Stimulated activated CD4-positive, alpha-beta T cell treated with anti-CD3 and anti-CD28 coated beads, Interleukin-2, amount 100 ng/mL, for 24 hours (primary cell): ENCODE measurements around the gene ADAMTS17.

Experiments used
- DNase-seq, 2 donors: peaks; one replicate each; pipeline ENCODE4 v3.0.0-alpha.2; 2020

The ADAMTS17 gene

DNA sequence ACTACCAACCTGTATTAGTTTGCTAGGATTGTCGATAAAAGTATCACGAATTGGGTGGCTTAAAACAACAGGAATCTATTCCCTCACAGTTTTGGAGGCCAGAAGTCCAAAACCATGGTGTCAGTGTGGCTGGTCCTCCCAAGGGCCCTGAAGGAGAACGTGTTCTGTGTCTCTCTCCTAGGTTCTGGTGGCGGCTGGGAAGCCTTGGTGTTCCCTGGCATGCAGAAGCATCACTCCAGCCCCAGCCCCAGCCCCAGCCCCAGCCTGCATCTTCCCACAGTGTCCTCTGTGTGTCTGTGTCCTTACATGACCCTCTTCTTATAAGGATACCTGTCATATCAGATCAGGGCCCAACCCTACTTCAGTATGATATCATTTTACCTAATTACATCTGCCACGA is 336.1 kb downstream of the ADAMTS17 start:
- no peak for DNase-seq

DNA sequence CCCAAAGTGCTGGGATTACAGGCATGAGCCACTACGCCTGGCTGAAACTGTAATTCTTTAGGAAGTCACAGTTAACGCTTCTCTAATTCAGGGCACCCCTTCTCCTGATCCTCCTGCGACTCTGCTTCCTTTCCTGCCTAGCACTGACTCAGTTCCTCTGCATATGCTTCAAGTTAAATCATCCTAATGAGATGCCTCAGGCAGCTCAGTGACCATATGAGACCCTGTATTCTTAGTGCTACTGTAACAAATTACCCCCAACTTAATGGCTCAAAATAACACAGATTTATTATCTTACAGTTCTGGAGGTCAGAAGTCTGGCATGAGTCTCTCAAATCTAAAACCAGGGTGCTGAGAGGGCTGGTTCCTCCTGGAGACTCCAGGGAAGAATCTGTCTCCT is 336.8 kb downstream of the ADAMTS17 start:
- DNase-seq = no peak

DNA sequence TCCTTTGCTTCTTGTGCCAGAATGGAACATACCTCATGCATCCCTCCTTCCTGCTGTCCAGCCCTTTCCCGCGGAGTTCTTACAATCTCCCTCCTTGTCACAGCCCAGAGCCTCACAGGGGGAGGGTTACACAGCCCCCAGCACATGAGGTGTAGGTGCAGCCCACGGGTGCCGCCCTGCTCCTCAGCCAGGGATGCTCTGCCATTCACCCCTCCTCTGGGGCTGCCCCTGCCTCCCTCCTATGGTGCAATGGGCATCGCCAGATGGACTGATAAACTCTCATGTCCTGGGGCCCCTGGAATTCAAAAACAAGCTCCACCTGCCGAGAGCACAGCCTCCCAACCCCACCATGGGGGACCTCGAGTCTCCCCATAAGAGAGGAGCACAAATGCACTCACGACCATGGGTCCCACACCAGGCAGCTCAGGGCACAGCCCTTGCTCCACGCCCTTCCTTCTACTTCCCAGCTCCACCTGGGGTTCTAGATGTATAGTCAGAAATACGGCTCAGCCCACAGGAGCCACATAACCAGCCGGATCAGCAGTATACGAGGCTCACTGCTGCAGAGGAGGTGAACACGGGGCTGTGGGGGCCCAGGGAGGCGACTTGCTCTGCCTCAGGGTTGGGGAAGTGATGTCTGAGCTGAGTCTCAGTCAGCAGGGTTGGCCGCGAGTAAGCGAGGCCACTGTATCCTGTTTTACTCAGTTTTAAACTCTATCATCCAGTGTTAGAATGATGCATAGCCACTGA is 338.8 kb downstream of the ADAMTS17 start:
- DNase-seq = no peak

DNA sequence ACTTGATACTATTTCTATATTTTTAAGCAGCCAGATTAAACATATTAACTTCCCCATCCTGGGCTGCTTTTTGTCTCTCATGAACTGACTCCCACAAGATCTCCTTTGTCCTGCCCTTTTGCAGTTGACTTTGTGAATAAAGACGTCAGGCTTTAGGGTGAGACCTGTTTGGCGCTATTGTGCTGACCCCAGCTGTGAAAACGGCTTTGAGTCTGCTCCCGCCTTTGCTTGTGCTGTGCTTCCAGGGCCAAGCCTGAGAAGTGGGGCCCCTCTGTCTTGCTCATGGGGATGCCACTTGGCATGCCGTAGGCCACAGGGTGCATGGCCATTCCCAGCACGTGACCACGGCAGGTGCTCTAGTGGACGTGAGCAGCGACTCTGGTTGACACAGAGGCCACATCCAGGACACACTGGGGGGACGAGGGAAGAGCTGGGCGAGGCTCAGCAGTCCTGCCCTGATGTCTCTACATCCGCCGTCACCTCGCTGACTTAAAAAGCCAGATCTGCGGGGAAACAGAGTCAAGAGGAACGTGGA is 339.6 kb downstream of the ADAMTS17 start:
- no peak for DNase-seq

DNA sequence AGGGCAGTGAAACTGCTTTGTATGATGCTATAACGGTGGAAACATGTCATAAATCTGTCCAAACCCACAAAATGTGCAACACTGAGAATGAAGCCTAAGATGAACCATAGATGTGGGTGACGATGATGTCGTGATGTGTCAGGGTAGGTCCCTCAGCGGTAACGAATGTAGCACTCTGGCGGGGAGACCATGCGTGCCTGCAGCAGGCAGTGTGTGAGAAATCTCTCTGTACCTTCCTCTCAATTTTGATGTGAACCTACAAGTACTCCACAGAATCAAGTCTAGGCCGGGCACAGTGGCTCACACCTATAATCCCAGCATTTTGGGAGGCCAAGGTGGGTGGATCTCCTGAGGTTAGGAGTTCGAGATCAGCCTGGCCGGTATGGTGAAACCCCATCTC is 340.4 kb downstream of the ADAMTS17 start:
- DNase-seq = no peak

DNA sequence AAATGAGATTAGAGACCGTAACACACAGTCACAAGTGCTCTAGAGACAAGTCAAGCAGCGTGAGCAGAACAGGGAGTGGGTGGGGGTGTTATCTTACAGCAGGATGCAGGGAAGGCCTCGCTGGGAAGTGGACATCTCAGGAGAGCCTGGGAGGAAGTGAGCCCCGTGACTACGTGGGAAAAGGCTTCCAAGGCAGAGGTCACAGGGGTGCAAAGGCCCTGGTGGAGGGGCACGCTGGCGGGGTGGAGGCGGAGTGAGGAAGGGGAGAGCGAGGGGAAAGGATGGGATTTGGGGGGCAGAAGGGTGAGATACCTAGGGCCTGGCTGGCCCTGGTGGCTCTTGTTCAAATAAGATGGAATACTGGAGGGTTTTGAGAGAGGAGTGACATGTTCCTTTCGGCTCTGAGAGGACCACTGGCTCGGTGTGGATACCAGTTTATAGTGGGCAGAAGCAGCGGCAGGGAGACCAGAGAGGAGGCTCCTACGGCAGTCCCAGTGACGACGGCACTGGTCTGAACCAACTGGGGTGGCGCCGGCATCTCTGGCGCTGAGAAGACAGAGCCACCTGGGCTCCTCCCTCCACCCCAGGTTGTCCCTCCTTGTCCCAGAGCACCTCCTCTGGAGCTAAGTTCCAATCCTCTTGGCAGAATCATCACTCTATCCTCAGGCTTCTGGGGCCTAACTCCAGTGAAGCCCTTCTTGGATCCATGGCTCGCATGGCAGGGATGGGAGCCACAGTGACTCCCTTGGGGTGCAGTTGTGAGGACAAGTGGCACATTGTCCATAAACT is 342.3 kb downstream of the ADAMTS17 start:
- DNase-seq = no peak

DNA sequence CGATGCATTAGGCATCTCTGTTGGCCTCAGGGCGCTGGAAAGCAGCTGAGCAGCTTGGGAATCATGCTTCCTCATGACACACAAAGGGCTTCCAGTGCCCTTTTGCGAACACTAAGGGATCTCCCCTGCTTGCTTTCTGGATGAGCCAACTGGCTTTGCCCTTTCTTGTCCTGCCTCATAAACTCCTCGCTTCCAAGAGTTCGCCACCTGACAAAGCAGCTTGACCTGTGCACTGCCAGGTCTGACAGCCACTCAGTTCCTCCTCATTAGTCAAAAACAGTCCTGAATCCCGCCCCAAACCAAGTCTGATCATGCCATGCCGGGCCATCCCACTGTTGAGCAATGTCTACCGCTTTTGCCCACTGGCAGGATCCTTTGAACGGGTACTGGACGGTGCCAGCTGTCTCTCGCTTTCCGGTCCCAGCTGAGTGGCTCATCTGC is 343.1 kb downstream of the ADAMTS17 start:
- DNase-seq = no peak

DNA sequence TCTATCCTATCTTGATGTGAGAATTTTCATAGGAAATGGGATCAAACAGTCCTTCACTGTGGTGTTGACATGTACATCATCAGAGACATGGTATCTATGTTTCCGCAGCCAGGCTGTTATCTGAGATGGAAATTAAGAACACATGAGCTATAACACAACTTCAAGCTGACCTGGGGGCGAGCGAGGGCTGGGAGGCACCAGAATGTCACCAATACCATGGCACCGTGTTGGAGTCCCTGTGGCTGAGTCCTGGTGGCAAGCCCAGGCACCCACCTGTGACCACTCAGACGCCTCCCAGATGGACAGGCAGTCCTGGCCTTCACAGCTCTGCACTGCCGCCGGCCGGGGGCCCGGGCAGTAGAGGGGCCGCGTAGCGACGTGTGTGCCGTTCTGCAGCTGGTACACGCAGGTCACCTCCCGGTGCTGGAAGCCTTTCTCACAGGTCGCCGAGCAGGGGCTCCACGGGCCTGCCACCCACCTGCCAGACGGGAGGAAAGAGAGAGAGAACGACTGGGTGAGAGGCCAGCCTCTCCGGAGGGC is 344.6 kb downstream of the ADAMTS17 start:
- no peak for DNase-seq

DNA sequence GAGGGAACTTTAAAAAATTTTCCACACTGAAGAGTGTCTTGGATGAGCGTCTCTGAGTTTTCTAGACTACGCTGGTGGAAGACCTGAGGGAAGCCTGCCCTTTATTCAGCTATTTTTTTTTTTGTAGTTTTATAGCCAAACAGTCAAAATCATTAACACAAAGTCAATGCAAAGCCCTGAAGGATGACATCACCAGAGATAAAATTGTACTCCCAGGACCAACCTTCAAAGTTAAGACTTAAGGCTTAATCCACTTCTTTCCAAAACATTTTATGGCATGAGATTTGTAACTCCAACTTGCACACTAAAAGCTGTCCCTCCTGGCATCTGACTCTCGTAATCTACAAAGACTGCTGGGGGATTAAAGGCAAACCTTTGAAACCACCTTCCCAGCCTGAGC is 345.1 kb downstream of the ADAMTS17 start:
- DNase-seq = no peak

DNA sequence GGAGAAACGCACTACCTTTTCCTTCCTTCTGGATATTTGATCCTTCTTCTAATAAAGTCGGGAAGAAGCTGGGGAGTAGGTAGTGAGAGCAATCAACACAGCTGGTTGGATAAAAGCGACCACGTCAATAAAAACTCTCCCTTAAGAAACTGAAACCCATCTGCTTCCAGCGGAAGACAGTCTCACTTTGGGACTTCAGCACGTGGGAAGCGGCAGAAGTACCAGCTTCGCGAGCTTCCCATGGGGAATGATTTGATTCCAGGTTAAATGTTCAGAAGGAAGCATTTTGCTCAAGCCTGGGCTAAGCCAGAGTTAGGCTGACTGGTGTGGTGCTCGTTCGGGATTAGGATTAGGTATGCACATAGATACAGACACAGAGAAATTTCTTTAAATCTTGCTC is 346.2 kb downstream of the ADAMTS17 start:
- DNase-seq = no peak

DNA sequence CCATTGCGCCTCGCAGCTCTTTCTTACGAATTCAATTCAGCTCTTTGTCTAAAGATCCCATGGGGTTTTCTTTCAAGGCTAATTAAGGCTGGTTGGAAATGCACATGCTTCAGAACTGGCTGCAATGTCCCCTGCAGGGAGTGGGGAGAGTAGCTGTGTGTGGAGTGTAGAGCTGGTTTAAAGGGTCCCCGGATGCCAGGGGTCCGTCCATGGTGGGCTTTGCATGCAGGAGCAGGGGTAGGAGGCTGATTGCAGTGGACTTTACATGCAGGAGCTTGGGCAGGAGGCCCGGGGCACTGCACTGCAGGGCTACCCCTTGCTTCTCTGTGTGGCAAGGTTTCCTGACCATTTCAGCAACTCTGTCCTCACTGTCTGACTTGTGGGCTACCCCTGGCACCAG is 346.9 kb downstream of the ADAMTS17 start:
- DNase-seq = no peak

DNA sequence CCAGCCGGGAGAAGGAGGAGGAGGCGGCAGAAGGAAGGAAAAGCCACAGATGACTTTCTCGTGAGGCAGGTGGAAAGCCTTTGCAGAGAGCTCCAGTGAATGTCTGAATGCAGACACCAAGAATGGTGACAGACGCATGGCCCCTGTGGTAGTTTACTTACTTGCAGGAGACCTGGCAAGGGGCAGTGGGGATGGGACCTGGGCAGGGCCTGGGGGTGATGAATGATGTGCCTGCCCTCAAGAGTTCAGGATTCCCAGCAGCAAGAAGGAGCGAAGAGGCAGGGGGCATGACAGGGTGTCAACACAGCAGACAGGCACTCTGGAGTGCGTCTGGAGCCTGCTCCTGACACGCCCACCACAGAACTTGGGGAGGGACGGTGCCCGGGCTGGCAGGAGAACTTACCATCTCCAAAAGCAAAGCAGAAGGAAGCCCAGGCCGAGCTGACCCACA is 348.1 kb downstream of the ADAMTS17 start:
- DNase-seq = no peak

DNA sequence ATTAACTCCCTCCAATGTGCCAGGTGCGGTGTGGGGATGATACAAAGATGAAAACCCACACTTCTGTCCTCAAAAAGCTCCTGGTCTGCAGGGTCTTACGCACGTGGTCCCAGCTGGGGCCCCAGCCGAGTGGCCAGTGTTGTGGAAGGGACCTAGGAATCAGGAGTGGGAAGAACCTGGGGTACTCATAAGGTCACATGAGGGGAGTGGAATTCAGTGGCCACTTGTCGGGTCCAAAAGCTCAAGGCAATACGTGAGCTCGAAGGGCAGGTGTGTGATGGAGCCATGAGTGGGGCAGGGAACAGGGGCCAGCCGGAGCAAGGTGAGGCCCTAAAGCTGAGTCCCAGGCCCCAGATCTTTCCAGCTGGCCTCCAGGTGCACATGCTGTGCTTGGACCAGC is 348.5 kb downstream of the ADAMTS17 start:
- no peak for DNase-seq

DNA sequence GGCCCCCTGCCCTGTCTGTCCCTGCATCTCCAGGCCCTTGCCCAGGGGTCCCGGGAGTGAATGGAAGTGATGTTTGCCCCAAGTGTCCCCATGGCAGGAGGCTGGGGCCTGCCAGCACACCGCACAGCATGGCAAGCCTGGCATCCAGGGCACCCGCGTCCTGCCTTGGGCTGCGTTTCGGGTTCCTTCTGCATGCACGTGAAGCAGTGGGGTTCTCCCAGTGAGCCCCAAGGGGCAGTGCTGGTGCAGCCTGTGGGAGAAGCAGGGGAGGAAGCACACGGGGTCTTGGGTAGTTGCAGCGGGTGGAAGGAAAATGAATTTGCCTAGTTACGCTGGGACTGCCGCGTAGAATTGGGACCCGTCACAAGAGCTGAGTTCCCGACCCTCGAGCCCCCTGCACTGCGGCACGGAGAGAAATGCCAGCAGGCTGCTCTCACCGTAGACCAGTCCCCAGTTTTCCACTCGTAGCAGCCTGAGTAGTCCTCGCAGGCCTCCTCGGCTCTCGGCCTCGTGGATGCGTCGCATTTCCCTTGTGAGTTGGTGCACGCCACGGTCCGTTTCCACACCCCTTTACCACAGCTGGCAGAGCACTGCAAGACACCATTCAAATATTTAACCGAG is 349.1 kb downstream of the ADAMTS17 start:
- no peak for DNase-seq

DNA sequence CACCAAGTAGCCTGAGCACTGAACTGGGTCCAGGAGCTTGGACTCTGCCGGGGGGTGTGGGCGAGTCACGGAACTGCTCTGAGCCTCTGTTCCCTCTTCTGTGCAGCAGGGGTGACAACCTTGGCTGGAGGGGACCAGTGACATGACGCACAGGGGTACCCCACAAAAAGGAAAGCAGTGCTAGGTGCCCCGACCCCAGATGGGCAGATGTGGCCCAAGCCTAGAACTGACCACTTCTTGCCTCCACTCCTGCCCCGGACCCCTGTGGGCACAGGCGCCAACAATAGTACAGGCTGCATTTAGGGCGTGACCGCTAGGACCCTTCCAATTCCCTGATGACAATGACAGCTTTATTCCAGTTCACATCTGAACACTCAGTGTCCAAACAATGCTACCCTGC is 352.7 kb downstream of the ADAMTS17 start:
- no peak for DNase-seq

DNA sequence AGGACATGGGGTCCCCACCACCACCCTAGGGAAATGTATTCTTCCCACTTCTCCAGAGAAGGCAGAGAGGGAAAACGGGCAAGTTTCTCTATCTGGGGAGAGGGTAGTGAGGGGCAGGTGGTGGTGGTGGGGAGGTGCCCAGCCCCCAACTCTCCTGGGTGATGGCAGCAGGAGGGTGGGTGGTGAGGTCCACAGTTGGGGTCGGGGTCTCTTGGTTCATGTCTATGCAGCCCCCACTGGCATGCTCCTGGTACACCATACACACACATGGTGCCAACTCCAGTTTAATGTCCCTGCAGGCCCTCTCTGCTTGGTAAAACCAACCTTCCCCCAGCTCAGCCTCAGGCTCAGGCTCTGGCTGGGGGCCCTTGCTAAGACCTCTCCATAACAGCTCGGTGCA is 354.1 kb downstream of the ADAMTS17 start:
- DNase-seq = no peak

DNA sequence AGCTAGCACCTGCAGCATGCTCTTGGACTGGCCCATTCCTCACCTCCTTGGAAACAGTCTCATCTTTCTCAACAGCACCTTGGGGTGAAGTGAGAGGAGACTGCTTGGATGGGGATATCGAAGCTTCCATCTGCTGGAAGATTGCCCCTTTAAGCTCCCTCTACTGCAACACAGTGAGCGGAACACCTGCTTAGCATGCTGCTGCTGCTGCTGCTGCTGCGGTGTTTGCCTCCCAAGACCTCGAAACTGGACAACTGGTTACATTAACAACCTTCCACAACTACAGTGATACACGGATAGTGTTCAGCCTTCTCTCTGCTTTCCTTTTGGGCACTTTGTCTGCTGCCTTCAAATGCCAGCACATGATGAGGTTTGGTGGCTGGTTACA is 354.7 kb downstream of the ADAMTS17 start:
- no peak for DNase-seq

DNA sequence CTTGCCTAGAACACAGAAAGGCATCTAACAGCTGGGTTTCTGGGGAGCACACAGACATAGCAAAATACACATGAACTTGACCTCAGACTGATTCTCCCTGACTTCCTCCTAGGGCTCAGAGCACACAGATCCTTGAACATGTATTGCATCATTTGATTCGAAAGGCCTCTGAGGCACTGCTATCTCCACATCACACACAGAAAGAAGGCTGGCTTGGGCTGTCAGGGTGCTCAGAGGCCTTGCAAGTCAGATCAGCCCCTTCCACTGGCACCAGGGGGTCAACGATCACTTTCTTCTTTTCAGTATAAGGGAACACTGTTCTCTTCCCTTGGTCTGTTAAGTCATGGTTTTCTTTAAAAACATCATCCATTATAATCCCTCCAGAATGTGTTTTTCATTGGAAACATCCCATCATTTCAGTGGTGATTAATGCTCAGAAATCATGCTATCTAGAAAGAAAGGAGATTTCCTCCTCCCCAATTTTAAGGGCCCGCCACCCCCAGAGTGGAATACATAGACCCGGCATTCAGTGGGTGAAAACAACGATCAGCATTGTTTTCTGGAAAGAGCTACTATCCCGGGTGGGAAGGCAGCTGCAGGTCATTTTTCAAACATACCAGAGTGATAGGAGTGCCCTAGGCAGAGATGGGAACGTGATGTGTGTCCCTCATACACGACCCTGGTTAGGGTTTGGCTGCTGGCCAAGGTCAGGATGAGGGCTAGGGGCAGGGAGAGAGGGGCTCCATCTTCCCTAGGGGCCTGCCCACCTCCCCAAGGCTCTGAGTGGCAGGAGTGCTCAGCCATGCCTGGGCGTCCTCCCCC is 355.3 kb downstream of the ADAMTS17 start:
- DNase-seq = no peak

DNA sequence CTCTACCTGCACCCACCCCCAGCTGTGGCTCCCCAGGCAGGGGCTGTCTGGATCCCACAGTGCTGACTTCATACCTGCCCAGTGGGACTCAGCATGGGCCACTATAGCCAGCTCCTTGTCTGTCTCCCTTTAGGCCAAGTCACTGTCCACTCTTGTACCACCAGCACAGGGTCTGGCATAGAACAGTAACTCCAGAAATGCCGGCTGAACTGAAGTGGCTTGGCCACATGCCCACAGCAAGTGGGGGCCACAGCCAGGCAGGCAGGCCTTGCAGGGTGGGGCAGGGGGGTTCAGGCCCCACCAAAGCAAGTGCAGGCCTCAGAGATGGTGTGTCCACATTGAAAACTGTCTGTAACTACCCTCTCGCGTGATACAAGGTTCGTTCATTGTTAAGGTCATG is 355.9 kb downstream of the ADAMTS17 start:
- DNase-seq = no peak

DNA sequence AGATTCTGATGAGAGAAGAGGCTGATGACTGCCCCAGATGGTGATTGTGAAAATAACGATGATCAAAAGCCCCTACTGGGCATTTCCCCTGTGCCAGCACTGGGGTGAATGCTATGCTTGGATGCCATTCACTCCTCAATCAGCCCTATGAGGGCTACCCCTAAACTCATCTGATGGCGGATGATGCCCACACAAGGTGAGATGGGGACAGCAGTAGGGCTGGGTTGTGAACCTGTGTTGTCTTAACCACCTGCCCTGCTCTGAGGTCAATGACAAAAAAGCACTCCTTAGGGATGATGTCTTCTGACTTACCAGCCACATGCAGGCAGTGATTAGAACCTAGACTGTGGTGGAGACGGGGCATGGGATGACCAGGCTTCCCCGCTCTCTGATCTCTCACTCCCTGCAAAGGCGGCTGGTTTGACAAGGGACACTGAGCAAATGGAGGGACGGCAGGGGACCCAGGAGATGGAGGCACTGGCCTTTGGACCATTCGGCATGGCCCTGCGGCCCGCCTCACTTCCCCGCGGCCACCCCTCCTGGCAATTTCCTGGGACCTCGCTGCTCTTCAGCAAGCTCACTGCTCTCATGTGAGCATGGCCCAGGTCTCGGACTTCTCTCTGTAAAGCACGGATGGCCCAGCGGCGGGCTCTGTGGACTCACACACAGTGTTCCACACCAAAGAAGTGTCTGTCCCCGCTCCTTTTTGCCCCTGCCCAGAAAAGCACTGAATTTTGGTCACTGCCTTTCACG is 357.1 kb downstream of the ADAMTS17 start:
- no peak for DNase-seq

DNA sequence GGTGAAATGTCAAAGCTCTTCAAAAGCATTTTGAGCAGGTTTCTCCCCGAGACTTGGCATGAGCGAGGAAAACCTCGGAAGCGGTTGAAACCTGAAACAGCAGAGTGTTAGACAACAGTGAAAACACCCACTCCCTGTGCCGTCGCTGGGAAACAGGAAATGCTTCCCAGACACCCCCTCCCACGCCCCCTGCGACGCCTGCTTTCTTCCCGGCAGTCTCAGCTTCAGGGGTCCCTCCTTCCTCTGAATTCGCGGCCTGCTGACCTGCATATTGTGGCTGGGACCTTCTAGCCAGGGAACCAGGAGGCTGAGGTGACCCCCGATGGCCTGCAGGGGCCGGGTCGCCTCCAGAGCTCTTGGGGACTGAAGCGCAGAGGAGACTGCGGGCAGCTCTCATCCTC is 357.9 kb downstream of the ADAMTS17 start:
- DNase-seq = no peak
